Raji (cell line): ENCODE results near the gene ZNF91.

ENCODE experiments used
- POLR2A ChIP-seq: IDR thresholded peaks from 2 replicates; pipeline ENCODE4 v1.6.1; 2011; ENCODE audit warnings: low read depth, low read length, control low read depth; ENCODE audit not compliant: insufficient read depth

ZNF91 gene

GRCh38 chr19:23403581-23404324, 8.5 kb upstream of the ZNF91 start:
- no peak for TF ChIP-seq POLR2A

GRCh38 chr19:23403052-23403451, 7.8 kb upstream of the ZNF91 start:
- no peak for TF ChIP-seq POLR2A

DNA sequence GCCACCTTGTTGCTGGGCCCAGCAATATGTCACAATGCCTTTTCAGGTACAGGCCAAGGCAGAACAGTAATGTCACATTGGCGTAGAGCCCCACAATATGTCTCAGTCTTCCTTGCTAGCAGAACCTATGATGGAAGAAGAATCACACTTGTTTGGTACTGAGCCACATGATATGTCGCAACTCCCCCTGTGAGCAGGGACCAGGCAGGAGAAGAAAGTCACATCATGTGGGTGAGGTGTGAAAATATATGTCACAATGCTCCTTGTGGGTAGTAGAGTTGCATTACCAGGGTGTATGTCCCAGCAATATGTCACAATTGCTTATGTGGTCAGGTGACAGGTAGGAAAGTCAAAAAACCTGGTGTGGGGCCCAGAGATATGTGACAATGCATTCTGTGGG, 7.1 kb upstream of the ZNF91 start:
- no peak for TF ChIP-seq POLR2A

DNA sequence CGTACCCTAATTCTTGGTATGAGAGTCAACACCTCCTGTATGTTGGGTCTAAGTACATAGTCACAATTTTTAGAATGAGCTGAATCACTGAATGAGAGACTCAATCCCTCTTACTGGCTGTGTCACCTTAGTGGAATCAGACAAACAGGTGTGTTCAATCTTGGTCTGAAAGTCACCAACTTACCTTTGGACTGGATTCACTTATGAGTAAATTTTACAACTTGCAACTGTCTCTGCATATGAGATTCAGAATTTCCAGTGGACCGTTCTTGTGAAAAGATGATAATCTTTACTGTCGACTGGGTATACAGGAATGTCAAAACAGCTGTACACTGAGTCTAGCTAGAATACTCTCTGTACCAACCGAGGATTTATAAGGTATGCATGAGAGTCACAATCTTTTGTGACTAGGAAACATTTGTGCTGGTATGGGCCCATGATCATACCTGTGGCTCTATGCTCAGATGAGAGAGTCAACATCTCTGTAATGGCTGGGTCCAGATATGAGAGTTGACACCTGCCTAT, 5.9 kb upstream of the ZNF91 start:
- TF ChIP-seq POLR2A: no peak

GRCh38 chr19:23399443-23399842, 4.2 kb upstream of the ZNF91 start:
- no peak for TF ChIP-seq POLR2A

DNA sequence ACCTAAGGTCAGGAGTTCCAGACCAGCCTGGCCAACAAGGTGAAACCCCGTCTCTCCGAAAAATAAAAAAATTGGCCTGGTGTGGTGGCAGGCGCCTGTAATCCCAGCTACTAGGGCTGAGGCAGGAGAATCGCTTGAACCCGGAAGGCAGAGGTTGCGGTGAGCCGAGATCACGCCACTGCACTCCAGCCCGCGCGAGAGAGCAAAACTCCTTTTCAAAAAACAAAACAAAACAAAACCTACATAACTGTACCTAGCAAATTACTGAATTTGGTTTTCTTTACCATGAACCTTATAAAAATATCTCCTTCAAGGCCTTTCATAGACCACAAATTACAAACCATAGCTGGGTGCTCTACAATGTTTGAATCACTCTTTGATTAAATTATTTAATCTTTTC, 760 bp downstream of the ZNF91 start:
- no peak for TF ChIP-seq POLR2A

DNA sequence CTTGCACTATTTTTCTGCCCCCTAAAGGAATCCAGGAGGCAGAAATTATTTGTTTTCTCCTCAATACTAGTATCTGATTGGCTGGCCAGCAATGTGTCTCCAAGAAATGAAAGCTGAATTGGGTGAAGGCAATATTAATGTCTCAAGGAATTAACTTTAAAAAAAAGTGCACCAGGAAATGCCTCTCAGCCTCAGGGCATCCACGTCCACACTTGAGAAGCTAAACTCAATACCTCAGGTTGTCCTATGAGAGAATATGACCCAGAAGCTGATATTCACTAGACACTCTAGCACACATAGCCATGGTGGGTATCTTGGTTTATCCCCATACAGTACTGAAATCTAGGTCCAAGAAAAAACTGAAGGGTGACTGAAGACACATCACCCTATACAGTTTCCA, 2.1 kb downstream of the ZNF91 start:
- TF ChIP-seq POLR2A: no peak

- no peak for TF ChIP-seq POLR2A
Observed at GRCh38 chr19:23391236-23391635, 4.0 kb downstream of the ZNF91 start.

DNA sequence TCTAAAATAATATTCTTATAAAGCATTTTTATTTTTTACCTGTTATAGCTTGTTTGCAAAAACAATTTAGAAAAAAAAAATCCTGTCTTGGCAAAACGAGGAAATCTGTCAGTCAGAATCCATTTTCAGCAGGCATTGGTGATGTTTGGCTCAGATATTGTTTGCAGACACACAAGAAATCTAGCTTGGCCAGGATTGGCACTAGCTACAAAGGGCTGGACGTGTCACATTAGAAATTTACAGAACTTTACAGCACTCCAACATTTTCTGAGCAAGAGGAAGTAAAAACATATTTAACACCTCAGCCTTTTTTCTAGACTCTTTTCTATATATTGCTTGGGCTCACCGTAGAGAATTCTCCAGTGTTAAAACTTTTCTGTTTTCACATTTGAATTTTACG, 9.9 kb downstream of the ZNF91 start:
- TF ChIP-seq POLR2A: no peak

GRCh38 chr19:23384858-23385257, 10.4 kb downstream of the ZNF91 start:
- no peak for TF ChIP-seq POLR2A

DNA sequence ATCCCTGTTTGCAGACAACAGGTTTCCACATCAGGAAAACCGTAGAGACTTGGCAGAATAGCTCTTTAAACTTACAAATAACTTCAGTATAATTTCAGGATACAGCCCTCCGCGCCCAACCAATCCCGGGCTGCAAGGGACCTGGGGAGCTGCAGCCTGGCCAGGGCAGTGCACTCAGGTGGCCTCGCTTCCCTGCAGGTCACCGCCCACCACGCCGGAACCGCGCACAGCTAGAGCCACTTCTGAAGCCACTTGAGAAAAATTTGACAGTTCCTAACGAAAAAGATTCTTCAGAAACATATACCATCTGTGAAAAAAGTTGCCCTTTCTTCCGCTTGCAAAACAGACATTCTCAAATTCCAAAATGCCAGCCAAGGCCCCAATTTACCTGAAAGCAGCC, 11.1 kb downstream of the ZNF91 start:
- no peak for TF ChIP-seq POLR2A

GRCh38 chr19:23382955-23383354, 12.3 kb downstream of the ZNF91 start:
- no peak for TF ChIP-seq POLR2A

GRCh38 chr19:23381114-23381513, 14.2 kb downstream of the ZNF91 start:
- no peak for TF ChIP-seq POLR2A

DNA sequence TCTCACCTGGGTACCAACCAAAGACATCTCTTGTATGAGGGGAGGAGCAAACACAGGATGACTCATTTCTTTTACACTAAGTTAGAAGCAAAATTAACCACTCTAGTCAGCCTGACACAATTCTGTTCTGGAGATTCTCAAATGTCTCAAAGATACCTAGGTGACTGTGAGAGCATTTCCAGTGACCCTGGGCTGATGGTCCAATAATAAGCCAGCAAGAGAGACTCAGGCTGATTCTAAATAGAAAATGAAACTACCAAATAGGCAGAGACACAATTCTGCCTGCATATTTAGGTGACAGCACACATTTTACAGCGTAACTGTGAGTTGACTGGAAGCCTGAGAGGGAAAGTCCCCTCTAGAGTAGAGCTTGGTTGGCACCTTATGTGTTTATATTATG, 16.3 kb downstream of the ZNF91 start:
- no peak for TF ChIP-seq POLR2A

GRCh38 chr19:23377276-23377675, 18.0 kb downstream of the ZNF91 start:
- TF ChIP-seq POLR2A: no peak

DNA sequence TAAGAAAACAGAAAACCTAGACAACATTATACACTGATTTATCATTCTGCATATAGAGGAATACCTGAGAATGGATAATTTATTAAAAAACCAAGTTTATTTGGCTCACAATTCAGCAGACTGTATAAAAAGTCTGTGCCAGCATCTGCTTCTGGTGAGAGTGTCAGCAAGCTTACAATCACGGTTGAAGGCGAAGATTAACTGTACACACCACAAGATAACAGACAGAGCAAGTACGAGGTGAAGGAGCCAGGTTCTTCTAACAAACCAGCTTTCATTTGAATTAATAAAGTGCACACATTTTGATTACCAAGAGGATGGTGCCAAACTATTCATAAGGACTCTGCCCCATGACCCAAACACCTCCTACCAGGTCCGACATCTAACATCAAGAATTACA, 28.8 kb downstream of the ZNF91 start:
- no peak for TF ChIP-seq POLR2A

DNA sequence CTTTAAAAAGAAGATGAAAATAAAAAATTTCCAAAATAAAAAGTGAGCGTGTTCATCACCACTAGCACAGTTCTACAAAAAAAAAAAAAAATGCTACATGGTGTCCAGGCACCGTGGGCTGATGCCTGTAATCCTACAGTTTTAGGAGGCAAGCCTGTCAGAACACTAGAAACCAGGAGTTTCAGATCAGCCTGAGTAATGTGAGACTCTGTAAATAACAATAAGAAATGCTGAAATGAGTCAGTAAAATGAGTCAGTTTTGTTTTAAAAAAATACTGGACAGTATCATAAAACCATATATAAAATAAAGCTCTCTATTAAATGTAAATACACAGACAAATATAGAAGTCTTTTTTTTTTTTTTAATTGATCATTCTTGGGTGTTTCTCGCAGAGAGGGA, 30.0 kb downstream of the ZNF91 start:
- TF ChIP-seq POLR2A: no peak
